ENCODE measurements around the gene UBE2G2.

- TF ChIP-seq, protein P1, sequence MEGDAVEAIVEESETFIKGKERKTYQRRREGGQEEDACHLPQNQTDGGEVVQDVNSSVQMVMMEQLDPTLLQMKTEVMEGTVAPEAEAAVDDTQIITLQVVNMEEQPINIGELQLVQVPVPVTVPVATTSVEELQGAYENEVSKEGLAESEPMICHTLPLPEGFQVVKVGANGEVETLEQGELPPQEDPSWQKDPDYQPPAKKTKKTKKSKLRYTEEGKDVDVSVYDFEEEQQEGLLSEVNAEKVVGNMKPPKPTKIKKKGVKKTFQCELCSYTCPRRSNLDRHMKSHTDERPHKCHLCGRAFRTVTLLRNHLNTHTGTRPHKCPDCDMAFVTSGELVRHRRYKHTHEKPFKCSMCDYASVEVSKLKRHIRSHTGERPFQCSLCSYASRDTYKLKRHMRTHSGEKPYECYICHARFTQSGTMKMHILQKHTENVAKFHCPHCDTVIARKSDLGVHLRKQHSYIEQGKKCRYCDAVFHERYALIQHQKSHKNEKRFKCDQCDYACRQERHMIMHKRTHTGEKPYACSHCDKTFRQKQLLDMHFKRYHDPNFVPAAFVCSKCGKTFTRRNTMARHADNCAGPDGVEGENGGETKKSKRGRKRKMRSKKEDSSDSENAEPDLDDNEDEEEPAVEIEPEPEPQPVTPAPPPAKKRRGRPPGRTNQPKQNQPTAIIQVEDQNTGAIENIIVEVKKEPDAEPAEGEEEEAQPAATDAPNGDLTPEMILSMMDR (IDR thresholded peaks at IDR 0.05), result no peak
- TF ChIP-seq ZFX (IDR thresholded peaks at IDR 0.05; ENCODE audit: borderline replicate concordance), result no peak
Observed at GRCh38 chr21:44741921-44742320, 59.7 kb downstream of the UBE2G2 start.

Data from 22Rv1 (cell line).